Measurements from ENCODE around the gene PFAS. TPM values are rescaled to one million over a fixed set of nuclear protein-coding genes. Genes with fewer than 3 reads are reported as not detected.

PFAS gene
- total and polyA plus RNA-seq, 11 donors: 6.1 to 23.8 (median 13.2) TPM

GRCh38 chr17:8284126-8284525 lies 35.0 kb downstream of the PFAS start:
- no peak for TF ChIP-seq POLR2A (IDR thresholded peaks at IDR 0.05)
- TF ChIP-seq CTCF (IDR thresholded peaks at IDR 0.05): no peak
- intact Hi-C loops (cut with DNase I): no loop called here
- Histone ChIP-seq H3K4me1 (peaks cover 0 to 9% (median 7%) of the 10 kb centered on the region in 12 donors), H3K4me3 (no peak overlapping the region), H3K27me3 (no peaks in the 10 kb centered on the region), H3K9me3 (no peaks in the 10 kb centered on the region), H3K27ac (no peak overlapping the region), H3K36me3 (no peaks in the 10 kb centered on the region)
- ATAC-seq (no peak), DNase-seq (no peak)
- WGBS, 4 donors: 93 to 98% (median 95%) methylated on average over 4 of the region's 4 CpGs

- intact Hi-C loops (cut with DNase I): loop anchor here in 4 of 10 donors (5.0 kb wide), 2 partner anchors 33 to 38 kb away; partner anchors contain the start of genes CTC1 (in 1 of the 4) and PFAS (in 1 of the 4)
- no peak overlapping the region for H3K27ac ChIP-seq
- DNase-seq: peak in 1 of 5 donors; percentile 16
These were observed 36.4 kb downstream of the PFAS start for GRCh38 chr17:8285270-8286181.

DNA sequence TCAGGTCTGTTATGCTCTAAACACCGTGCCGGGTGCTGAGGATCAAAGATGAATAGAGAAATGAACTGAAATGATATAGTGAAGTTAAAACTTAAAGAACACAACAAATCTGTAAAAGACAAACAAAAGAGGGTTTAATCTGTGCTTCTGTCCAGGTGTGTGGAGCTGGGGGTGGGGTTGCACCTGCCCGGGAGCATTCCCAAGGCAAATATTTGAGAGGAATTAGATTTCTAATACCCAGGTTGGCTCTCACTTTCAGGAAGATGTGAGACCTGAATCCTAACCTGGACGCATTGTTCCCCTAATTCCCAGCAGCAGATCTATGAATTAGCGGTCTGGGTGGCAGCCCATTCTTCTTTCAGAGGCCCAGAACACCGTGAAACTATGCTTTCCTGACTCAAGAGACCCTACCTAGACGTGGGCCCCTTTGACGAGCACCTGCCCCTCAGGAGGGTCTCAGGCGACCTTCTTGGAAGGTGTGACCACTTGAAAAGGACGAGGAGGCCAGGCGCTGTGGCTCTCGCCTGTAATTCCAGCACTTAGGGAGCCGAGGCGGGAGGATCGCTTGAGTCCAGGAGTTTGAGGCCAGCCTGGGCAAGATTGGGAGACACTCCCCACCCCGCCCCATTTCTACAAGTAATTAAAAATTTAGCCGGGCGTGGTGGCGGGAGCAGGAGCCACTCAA lies 38.7 kb downstream of the PFAS start:
- Histone ChIP-seq H3K4me3 (peak overlapping the region; percentile 54 to 98 (median 74)), H3K27ac (peak overlapping the region in 11 of 12 donors; percentile 91 to 99 (median 95)), H3K4me1 (peaks cover 0 to 24% (median 14%) of the 10 kb centered on the region in 12 donors), H3K36me3 (no peaks in the 10 kb centered on the region), H3K9me3 (no peaks in the 10 kb centered on the region), H3K27me3 (no peaks in the 10 kb centered on the region)
- no peak for ATAC-seq
- intact Hi-C loops (cut with DNase I): loop anchor here in 5 of 10 donors (2.0 to 5.0 kb wide), 3 partner anchors 35 to 40 kb away; partner anchors contain the start of genes CTC1 (in 2 of the 5) and PFAS (in 2 of the 5)
- 33 to 39% (median 38%) methylated on average over 18 to 19 of the region's 19 CpGs for WGBS, 4 donors
- no peak for TF ChIP-seq POLR2A (IDR thresholded peaks at IDR 0.05)
- no peak for TF ChIP-seq CTCF (IDR thresholded peaks at IDR 0.05)
- peak in 1 of 5 donors; percentile 55 for DNase-seq

More at GRCh38 chr17:8285270-8286181, 36.4 kb downstream of the PFAS start:
- Histone ChIP-seq H3K4me1 (peaks cover 0 to 17% (median 14%) of the 10 kb centered on the region in 12 donors), H3K27me3 (no peaks in the 10 kb centered on the region), H3K9me3 (no peaks in the 10 kb centered on the region), H3K4me3 (no peak overlapping the region), H3K36me3 (no peaks in the 10 kb centered on the region)
- TF ChIP-seq CTCF (IDR thresholded peaks at IDR 0.05) (no peak), POLR2A (IDR thresholded peaks at IDR 0.05) (no peak)
- 67 to 77% (median 73%) methylated on average over 10 of the region's 10 CpGs for WGBS, 4 donors
- no peak for ATAC-seq

Measured in heart left ventricle (tissue), 16 donors.